PC-9 (cell line): Measurements from ENCODE around the gene DYNLT2B. TPM values are rescaled to one million over a fixed set of nuclear protein-coding genes. Genes with fewer than 3 reads are reported as not detected.

Source experiments
- BruUV-seq: library from RNA; stranded (reverse); fragments of 400-500 nt; replicated peaks from 2 replicates; lab custom pipeline; 2021; lab: Mats Ljungman, UMichigan
- CTCF ChIA-PET: fragments of 300-600 bp; sonication (Branson Sonifier 250); formaldehyde crosslinking; loops from one replicate; lab custom pipeline; 2022; ENCODE audit warnings: antibody characterized with exemption; lab: Charles Lee
- POLR2A ChIA-PET: fragments of 300-600 bp; sonication (Branson Sonifier 250); formaldehyde crosslinking; loops from one replicate; lab custom pipeline; 2022; ENCODE audit warnings: antibody characterized with exemption; ENCODE audit not compliant: unreplicated experiment; lab: Charles Lee
- DNase-seq, 2 experiments: peaks; one replicate each; pipeline versions ENCODE4 v3.0.0 to v3.0.0-alpha.2; 2015 to 2022; ENCODE audit warnings: mixed read lengths in 1 of 2
- H2AFZ ChIP-seq: fragments of 200-600 bp; sonication (generic); 2 replicates; pipeline ENCODE4 v1.8.1; 2017; ENCODE audit warnings: antibody characterized with exemption
- H3F3A ChIP-seq: fragments of 200-600 bp; sonication (generic); 2 replicates; pipeline ENCODE4 v1.8.1; 2017; ENCODE audit warnings: antibody characterized with exemption, mild to moderate bottlenecking, low read depth; ENCODE audit not compliant: insufficient read depth
- H3K27ac ChIP-seq: fragments of 200-600 bp; sonication (generic); 2 replicates; pipeline ENCODE4 v1.6.1; 2016; ENCODE audit warnings: mixed run types
- H3K27me3 ChIP-seq: fragments of 200-600 bp; sonication (generic); 2 replicates; pipeline ENCODE4 v1.6.1; 2016; ENCODE audit warnings: low read depth, mixed run types; ENCODE audit not compliant: insufficient read depth
- H3K36me3 ChIP-seq: fragments of 200-600 bp; sonication (generic); 2 replicates; pipeline ENCODE4 v1.6.1; 2016; ENCODE audit warnings: low read depth, mixed run types
- H3K4me1 ChIP-seq: fragments of 200-600 bp; sonication (generic); replicated peaks from 2 replicates; pipeline ENCODE4 v1.6.1; 2016; ENCODE audit warnings: mixed run types; ENCODE audit not compliant: insufficient read depth
- H3K4me2 ChIP-seq: fragments of 200-600 bp; sonication (generic); 2 replicates; pipeline ENCODE4 v1.6.1; 2017; ENCODE audit warnings: mixed run types
- H3K4me3 ChIP-seq: fragments of 200-600 bp; sonication (generic); 2 replicates; pipeline ENCODE4 v1.6.1; 2016; ENCODE audit warnings: mixed run types
- H3K79me2 ChIP-seq: fragments of 200-600 bp; sonication (generic); 2 replicates; pipeline ENCODE4 v1.6.1; 2017; ENCODE audit warnings: low read depth, mixed run types
- H3K9me2 ChIP-seq: fragments of 200-600 bp; sonication (generic); 2 replicates; pipeline ENCODE4 v1.8.1; 2017; ENCODE audit warnings: mild to moderate bottlenecking; ENCODE audit not compliant: insufficient read depth
- H3K9me3 ChIP-seq: fragments of 200-600 bp; sonication (generic); 2 replicates; pipeline ENCODE4 v1.8.1; 2016; ENCODE audit warnings: low read depth; ENCODE audit not compliant: insufficient read depth
- H4K20me1 ChIP-seq: fragments of 200-600 bp; sonication (generic); 2 replicates; pipeline ENCODE4 v1.8.1; 2017; ENCODE audit not compliant: insufficient read depth
- EZH2 ChIP-seq: fragments of 200-600 bp; sonication (generic); IDR thresholded peaks from 2 replicates; pipeline ENCODE4 v1.8.0; 2017; ENCODE audit warnings: antibody characterized with exemption, low read depth
- intact Hi-C: fragments of 100-400 bp; cut with micrococcal nuclease; formaldehyde crosslinking; loops from one replicate; pipeline ENCODE4 v1.10.0; 2022; ENCODE audit not compliant: unreplicated experiment
- total RNA-seq: library from RNA; stranded (reverse); gene quantifications from 2 replicates; pipeline ENCODE4 v1.2.3, GENCODE V29; 2021
- TF ChIP-seq, protein P1 (sequence below): fragments of 200-600 bp; sonication (generic); conservative IDR thresholded peaks from 2 replicates; pipeline ENCODE4 v1.6.1; 2017; ENCODE audit warnings: mixed run types, antibody characterized with exemption, mild to moderate bottlenecking, moderate library complexity

DYNLT2B gene
- total RNA-seq, 1 experiment from 2014 or later: 5.3 TPM

DNA sequence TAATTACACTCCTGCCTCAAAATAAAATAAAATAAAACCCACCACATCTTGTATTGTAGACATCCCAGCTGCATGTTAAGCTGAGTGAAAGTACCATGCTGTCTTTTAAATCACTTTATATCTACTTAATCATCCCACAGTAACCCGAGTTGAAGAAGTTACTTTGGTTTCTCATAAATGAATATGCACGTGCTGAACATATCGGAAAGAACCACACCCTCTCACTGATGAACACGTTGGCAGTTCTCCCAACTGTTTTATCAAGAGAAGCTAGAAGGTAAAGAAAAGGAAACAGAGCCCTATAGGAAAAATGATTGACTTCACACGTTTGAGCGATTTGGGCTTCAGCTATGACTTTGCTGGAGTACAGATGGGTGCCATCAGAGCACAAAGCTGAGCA, 36.1 kb upstream of the DYNLT2B start:
- no peaks in the 10 kb centered on the region for H4K20me1 ChIP-seq
- H3K4me2 ChIP-seq: no peak overlapping the region
- CTCF ChIA-PET: no interaction called here
- no peak overlapping the region for H3K4me3 ChIP-seq
- no peak for DNase-seq
- no peaks in the 10 kb centered on the region; the same call in 1 of the 2 replicates for H3K9me3 ChIP-seq
- TF ChIP-seq, protein P1, sequence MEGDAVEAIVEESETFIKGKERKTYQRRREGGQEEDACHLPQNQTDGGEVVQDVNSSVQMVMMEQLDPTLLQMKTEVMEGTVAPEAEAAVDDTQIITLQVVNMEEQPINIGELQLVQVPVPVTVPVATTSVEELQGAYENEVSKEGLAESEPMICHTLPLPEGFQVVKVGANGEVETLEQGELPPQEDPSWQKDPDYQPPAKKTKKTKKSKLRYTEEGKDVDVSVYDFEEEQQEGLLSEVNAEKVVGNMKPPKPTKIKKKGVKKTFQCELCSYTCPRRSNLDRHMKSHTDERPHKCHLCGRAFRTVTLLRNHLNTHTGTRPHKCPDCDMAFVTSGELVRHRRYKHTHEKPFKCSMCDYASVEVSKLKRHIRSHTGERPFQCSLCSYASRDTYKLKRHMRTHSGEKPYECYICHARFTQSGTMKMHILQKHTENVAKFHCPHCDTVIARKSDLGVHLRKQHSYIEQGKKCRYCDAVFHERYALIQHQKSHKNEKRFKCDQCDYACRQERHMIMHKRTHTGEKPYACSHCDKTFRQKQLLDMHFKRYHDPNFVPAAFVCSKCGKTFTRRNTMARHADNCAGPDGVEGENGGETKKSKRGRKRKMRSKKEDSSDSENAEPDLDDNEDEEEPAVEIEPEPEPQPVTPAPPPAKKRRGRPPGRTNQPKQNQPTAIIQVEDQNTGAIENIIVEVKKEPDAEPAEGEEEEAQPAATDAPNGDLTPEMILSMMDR: no peak
- TF ChIP-seq EZH2: no peak
- H3K79me2 ChIP-seq: no peaks in the 10 kb centered on the region
- no TSS peak for BruUV-seq
- H3K36me3 ChIP-seq: peaks cover 26% of the 10 kb centered on the region
- peaks cover 9% of the 10 kb centered on the region; the same call in 1 of the 2 replicates for H3F3A ChIP-seq
- POLR2A ChIA-PET: interaction anchor here (0.5 to 0.6 kb wide), 2 partner anchors 33 to 78 kb away, joined by 3 to 5 read pairs; no protein-coding TSS in a partner anchor
- no peaks in the 10 kb centered on the region for H3K9me2 ChIP-seq
- no peaks in the 10 kb centered on the region for H3K4me1 ChIP-seq
- no peaks in the 10 kb centered on the region for H3K27me3 ChIP-seq
- H2AFZ ChIP-seq: no peak overlapping the region
- intact Hi-C loops: no loop called here
- H3K27ac ChIP-seq: no peak overlapping the region

GRCh38 chr3:196351541-196351940, 33.5 kb upstream of the DYNLT2B start:
- Histone ChIP-seq H2AFZ (no peak overlapping the region), H3K4me1 (peaks cover 9% of the 10 kb centered on the region), H3F3A (peaks cover 27% of the 10 kb centered on the region; the same call in 1 of the 2 replicates), H3K9me2 (no peaks in the 10 kb centered on the region), H3K79me2 (no peaks in the 10 kb centered on the region), H3K4me2 (no peak overlapping the region), H3K4me3 (no peak overlapping the region), H3K36me3 (peaks cover 33% of the 10 kb centered on the region), H4K20me1 (no peaks in the 10 kb centered on the region), H3K27me3 (no peaks in the 10 kb centered on the region), H3K9me3 (no peaks in the 10 kb centered on the region; the same call in 1 of the 2 replicates), H3K27ac (no peak overlapping the region)
- ChIA-PET CTCF (no interaction called here), POLR2A (interaction anchor here (0.6 kb wide), 1 partner anchor 11 kb away, joined by 3 read pairs; no protein-coding TSS in a partner anchor)
- TF ChIP-seq, protein P1: no peak
- no peak for TF ChIP-seq EZH2
- intact Hi-C loops: no loop called here
- no TSS peak for BruUV-seq
- no peak for DNase-seq

GRCh38 chr3:196350067-196350466, 32.0 kb upstream of the DYNLT2B start:
- Histone ChIP-seq H3K27ac (no peak overlapping the region), H4K20me1 (no peaks in the 10 kb centered on the region), H2AFZ (no peak overlapping the region), H3K4me2 (no peak overlapping the region), H3K9me2 (no peaks in the 10 kb centered on the region), H3K36me3 (peaks cover 18% of the 10 kb centered on the region; the same call in 1 of the 2 replicates), H3K79me2 (no peaks in the 10 kb centered on the region), H3F3A (peaks cover 32% of the 10 kb centered on the region; the same call in 1 of the 2 replicates), H3K4me3 (no peak overlapping the region), H3K9me3 (no peaks in the 10 kb centered on the region; the same call in 1 of the 2 replicates), H3K27me3 (no peaks in the 10 kb centered on the region), H3K4me1 (peaks cover 9% of the 10 kb centered on the region)
- BruUV-seq: no TSS peak
- POLR2A ChIA-PET: no interaction called here
- CTCF ChIA-PET: no interaction called here
- TF ChIP-seq EZH2: no peak
- TF ChIP-seq, protein P1: no peak
- DNase-seq: no peak
- intact Hi-C loops: no loop called here
